K562 (cell line): ENCODE results near the gene SCPEP1. TPM values are rescaled to one million over a fixed set of nuclear protein-coding genes. Genes with fewer than 3 reads are reported as not detected.
A peak's percentile ranks its signal among the peaks of the same experiment; 100 is the strongest.

Experiments
- CTBP1 ChIP-seq: fragments of 450-650 bp; IDR thresholded peaks from 2 replicates; pipeline ENCODE4 v1.6.1; 2016; ENCODE audit warnings: borderline replicate concordance
- LEF1 ChIP-seq: fragments of 450-650 bp; IDR thresholded peaks from 2 replicates; pipeline ENCODE4 v1.6.1; 2016; ENCODE audit warnings: mild to moderate bottlenecking
- POLR2AphosphoS2 ChIP-seq: IDR thresholded peaks from 2 replicates; pipeline ENCODE4 v1.6.1; 2012; ENCODE audit warnings: low read length, improper control_type of control experiment
- polyA plus RNA-seq, 8 experiments: library from polyadenylated mRNA; depleted of rRNA in 4 of 8; stranded (reverse) in 5 of 8; unstranded in 3 of 8; fragments of >200 nt; fragmentation: Nextera tagmentation in 2 of 8; fragmentation: Illumina TruSeq in 1 of 8; extraction: Ambion mirVana in 2 of 8; extraction: Trizol in 1 of 8; gene quantifications; 2 replicates each; pipeline versions ENCODE4 v1.2.1 to v1.2.3, GENCODE V29; 2011 to 2014; ENCODE audit warnings: inconsistent platforms in 1 of 8, missing spikeins in 1 of 8
- total RNA-seq, 7 experiments: library from RNA; depleted of rRNA in 6 of 7; stranded (reverse); fragments of >200 nt in 6 of 7; fragmentation: Illumina TruSeq in 2 of 7; extraction: Trizol in 2 of 7; gene quantifications; 2 replicates each; pipeline versions ENCODE4 v1.2.1 to v1.2.3, GENCODE V29; 2011 to 2021; ENCODE audit warnings: low replicate concordance in 1 of 7
- TF ChIP-seq, protein P1 (sequence below), 2 experiments: fragments of 450-650 bp; formaldehyde crosslinking in 1 of 2; IDR thresholded peaks; 2 replicates each; pipeline versions ENCODE4 v1.4.0 to v1.6.1; 2014 to 2020; ENCODE audit warnings: mild to moderate bottlenecking in 2 of 2, borderline replicate concordance in 1 of 2, low read depth in 1 of 2
- TF ChIP-seq, protein P2 (sequence below): fragments of 250-450 bp; sonication (Bioruptor Pico); IDR thresholded peaks from 2 replicates; pipeline ENCODE4 v1.5.0; 2021
- TF ChIP-seq, protein P3 (sequence below), 2 experiments: fragments of 450-650 bp; conservative IDR thresholded peaks; 2 replicates each; pipeline ENCODE4 v1.6.1; 2017; ENCODE audit warnings: mild to moderate bottlenecking in 2 of 2, moderate library complexity in 2 of 2

Gene SCPEP1
- total and polyA plus RNA-seq, 9 of the 15 experiments (the other 6 are each of a cell fraction or from before 2014, with no cell fraction given): 5.1 to 14.8 (median 7.2) TPM

DNA sequence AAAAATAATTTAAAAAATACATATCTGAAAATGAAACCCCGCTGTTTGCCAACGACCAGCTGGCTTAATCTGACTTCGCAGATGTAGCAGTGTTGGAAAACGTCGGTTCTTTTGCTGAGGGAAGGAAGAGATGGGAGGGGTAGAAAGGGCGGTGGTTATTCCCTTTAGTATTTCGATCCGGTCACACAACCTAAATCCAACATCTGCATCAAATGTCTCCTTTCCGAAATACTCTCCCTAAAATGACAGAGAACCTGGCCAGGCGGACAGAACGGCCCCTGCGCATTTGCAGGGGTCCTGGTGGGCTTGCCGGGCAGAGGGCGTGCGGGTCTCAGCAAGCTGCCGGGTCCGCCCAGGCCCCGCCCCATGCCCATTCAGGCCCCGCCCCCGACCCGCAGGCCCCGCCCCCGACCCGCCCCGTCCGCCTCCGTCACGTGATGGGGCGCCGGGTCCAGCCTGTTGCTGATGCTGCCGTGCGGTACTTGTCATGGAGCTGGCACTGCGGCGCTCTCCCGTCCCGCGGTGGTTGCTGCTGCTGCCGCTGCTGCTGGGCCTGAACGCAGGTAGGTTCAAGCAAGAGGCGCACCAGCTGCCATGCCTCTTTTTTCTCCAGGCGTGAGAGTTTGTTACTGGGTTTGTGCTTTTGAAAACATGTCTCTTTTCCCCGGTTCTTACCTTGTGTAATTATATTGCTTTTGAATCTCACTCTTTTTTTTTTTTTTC lies at the start of gene SCPEP1 (continued):
- TF ChIP-seq, protein P1, sequence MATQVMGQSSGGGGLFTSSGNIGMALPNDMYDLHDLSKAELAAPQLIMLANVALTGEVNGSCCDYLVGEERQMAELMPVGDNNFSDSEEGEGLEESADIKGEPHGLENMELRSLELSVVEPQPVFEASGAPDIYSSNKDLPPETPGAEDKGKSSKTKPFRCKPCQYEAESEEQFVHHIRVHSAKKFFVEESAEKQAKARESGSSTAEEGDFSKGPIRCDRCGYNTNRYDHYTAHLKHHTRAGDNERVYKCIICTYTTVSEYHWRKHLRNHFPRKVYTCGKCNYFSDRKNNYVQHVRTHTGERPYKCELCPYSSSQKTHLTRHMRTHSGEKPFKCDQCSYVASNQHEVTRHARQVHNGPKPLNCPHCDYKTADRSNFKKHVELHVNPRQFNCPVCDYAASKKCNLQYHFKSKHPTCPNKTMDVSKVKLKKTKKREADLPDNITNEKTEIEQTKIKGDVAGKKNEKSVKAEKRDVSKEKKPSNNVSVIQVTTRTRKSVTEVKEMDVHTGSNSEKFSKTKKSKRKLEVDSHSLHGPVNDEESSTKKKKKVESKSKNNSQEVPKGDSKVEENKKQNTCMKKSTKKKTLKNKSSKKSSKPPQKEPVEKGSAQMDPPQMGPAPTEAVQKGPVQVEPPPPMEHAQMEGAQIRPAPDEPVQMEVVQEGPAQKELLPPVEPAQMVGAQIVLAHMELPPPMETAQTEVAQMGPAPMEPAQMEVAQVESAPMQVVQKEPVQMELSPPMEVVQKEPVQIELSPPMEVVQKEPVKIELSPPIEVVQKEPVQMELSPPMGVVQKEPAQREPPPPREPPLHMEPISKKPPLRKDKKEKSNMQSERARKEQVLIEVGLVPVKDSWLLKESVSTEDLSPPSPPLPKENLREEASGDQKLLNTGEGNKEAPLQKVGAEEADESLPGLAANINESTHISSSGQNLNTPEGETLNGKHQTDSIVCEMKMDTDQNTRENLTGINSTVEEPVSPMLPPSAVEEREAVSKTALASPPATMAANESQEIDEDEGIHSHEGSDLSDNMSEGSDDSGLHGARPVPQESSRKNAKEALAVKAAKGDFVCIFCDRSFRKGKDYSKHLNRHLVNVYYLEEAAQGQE (IDR thresholded peaks at IDR 0.05; ENCODE audit: borderline replicate concordance): peak; percentile 47; the same call in 1 of the 2 replicates
- TF ChIP-seq, protein P1 (CRISPR knock-in tag; IDR thresholded peaks at IDR 0.05; ENCODE audit: low read depth): no peak
- TF ChIP-seq CTBP1 (0 out of 2 replicates have a peak, but pooled peaks have one; percentile 5), POLR2AphosphoS2 (no peak), LEF1 (0 out of 2 replicates have a peak, but pooled peaks have one; percentile 29)
- TF ChIP-seq, protein P2, sequence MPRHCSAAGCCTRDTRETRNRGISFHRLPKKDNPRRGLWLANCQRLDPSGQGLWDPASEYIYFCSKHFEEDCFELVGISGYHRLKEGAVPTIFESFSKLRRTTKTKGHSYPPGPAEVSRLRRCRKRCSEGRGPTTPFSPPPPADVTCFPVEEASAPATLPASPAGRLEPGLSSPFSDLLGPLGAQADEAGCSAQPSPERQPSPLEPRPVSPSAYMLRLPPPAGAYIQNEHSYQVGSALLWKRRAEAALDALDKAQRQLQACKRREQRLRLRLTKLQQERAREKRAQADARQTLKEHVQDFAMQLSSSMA: no peak
- TF ChIP-seq, protein P3, sequence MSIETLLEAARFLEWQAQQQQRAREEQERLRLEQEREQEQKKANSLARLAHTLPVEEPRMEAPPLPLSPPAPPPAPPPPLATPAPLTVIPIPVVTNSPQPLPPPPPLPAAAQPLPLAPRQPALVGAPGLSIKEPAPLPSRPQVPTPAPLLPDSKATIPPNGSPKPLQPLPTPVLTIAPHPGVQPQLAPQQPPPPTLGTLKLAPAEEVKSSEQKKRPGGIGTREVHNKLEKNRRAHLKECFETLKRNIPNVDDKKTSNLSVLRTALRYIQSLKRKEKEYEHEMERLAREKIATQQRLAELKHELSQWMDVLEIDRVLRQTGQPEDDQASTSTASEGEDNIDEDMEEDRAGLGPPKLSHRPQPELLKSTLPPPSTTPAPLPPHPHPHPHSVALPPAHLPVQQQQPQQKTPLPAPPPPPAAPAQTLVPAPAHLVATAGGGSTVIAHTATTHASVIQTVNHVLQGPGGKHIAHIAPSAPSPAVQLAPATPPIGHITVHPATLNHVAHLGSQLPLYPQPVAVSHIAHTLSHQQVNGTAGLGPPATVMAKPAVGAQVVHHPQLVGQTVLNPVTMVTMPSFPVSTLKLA (conservative IDR thresholded peaks at IDR 0.05): peak in 1 of 2 experiments; percentile 37; a peak in 1 of 4 replicates
